ENCODE results near the gene CFAP74. TPM values are rescaled to one million over a fixed set of nuclear protein-coding genes. Genes with fewer than 3 reads are reported as not detected.

Gene CFAP74
- total RNA-seq, 2 experiments from 2014 or later = not detected

DNA sequence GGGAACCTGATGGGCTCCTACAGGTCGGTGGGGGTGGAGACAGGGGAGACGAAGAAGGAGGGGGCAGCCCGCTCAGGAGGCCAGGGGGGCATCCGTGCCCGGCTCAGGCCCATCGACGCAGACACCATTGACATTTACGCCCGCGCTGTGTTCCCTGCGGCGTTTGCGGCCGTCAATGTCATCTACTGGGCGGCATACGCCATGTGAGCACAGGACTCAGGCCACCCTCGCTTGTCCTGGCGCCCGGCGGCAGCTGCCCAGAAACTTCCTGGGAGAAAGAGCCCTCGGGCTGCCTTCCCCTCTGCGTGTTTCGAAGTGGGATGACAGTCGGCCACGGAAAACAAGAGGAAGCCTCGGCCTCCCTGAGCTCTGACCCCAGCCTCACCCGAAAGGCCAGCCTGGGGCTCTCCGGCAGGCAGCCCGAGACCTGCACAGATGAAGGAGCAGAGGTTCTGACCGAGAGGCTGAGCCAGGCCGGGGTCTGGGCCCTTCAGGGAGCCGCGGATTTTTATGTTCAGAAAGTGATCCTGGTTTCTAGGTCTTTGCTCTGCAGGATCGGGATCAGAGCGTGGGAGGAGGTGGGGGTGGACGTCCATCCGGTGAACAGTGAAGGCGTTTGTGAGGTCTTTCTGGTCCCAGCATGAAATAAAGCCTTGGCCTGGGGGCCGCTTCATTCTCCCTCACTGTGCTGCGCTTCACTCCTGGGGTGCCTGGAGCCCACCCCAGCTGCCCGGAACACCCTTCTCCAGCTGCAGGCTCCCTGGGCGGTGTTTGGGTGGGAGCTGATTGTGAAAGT, 26.7 kb upstream of the CFAP74 start:
- H3K4me3 ChIP-seq (ENCODE audit: low read length) = no peak overlapping the region
- H3K27me3 ChIP-seq (ENCODE audit: control insufficient read depth in 1 of 2, insufficient read depth in 2 of 2, low read length in 2 of 2) = peaks cover 0 to under 1% of the 10 kb centered on the region in 2 experiments
- TF ChIP-seq, protein P1, sequence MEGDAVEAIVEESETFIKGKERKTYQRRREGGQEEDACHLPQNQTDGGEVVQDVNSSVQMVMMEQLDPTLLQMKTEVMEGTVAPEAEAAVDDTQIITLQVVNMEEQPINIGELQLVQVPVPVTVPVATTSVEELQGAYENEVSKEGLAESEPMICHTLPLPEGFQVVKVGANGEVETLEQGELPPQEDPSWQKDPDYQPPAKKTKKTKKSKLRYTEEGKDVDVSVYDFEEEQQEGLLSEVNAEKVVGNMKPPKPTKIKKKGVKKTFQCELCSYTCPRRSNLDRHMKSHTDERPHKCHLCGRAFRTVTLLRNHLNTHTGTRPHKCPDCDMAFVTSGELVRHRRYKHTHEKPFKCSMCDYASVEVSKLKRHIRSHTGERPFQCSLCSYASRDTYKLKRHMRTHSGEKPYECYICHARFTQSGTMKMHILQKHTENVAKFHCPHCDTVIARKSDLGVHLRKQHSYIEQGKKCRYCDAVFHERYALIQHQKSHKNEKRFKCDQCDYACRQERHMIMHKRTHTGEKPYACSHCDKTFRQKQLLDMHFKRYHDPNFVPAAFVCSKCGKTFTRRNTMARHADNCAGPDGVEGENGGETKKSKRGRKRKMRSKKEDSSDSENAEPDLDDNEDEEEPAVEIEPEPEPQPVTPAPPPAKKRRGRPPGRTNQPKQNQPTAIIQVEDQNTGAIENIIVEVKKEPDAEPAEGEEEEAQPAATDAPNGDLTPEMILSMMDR (IDR thresholded peaks at IDR 0.05) = no peak
- H3K36me3 ChIP-seq (ENCODE audit: insufficient read depth, low read length) = no peaks in the 10 kb centered on the region
- Mint-ChIP-seq H3K36me3 (ENCODE audit: low read depth) (no peaks in the 10 kb centered on the region), H3K27ac (no peak overlapping the region), H3K4me3 (no peak overlapping the region), H3K27me3 (peaks cover 6% of the 10 kb centered on the region), H3K4me1 (ENCODE audit: low read depth) (no peaks in the 10 kb centered on the region), H3K9me3 (no peaks in the 10 kb centered on the region)
- CTCF ChIA-PET = no interaction called here
- peaks cover 9% of the 10 kb centered on the region for H3K4me1 ChIP-seq (ENCODE audit: insufficient read depth, low read length)
- H3K27ac ChIP-seq (ENCODE audit: low read depth in 1 of 2, low read length in 2 of 2) = no peak overlapping the region
- H3K9me3 ChIP-seq (ENCODE audit: control insufficient read depth in 1 of 2, insufficient read depth in 1 of 2, low read length in 2 of 2) = peaks cover 0 to 4% of the 10 kb centered on the region in 2 experiments
- POLR2A ChIA-PET = no interaction called here
- DNase-seq = no peak
- intact Hi-C loops (cut with DNase I, micrococcal nuclease) = no loop called here
- ATAC-seq (ENCODE audit: poor library complexity) = no peak

DNA sequence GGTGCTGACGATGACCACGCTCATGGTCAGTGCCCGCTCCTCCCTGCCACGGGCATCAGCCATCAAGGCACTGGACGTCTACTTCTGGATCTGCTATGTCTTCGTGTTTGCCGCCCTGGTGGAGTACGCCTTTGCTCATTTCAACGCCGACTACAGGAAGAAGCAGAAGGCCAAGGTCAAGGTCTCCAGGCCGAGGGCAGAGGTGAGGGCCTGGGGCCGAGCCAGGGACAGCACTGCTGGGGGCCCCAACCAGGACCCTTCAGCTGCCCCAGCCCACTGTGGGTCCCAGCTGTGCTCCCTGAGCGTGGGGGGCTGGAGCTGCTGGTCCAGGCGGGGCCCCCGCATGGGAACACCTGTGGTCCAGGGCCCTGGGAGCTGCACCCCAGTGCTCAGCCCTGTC, 26.0 kb upstream of the CFAP74 start:
- no peak overlapping the region for H3K4me3 Mint-ChIP-seq
- CTCF ChIA-PET = no interaction called here
- no peaks in the 10 kb centered on the region for H3K9me3 Mint-ChIP-seq
- no peaks in the 10 kb centered on the region for H3K4me1 Mint-ChIP-seq (ENCODE audit: low read depth)
- ATAC-seq (ENCODE audit: poor library complexity) (no peak), DNase-seq (peak in 1 of 14 experiments; percentile 12)
- POLR2A ChIA-PET = no interaction called here
- Histone ChIP-seq H3K9me3 (ENCODE audit: control insufficient read depth in 1 of 2, insufficient read depth in 1 of 2, low read length in 2 of 2) (peaks cover 0 to 11% of the 10 kb centered on the region in 2 experiments), H3K4me3 (ENCODE audit: low read length) (no peak overlapping the region), H3K27me3 (ENCODE audit: control insufficient read depth in 1 of 2, insufficient read depth in 2 of 2, low read length in 2 of 2) (peaks cover 0 to 3% of the 10 kb centered on the region in 2 experiments), H3K27ac (ENCODE audit: low read depth in 1 of 2, low read length in 2 of 2) (no peak overlapping the region), H3K36me3 (ENCODE audit: insufficient read depth, low read length) (no peaks in the 10 kb centered on the region), H3K4me1 (ENCODE audit: insufficient read depth, low read length) (peaks cover 14% of the 10 kb centered on the region)
- intact Hi-C loops (cut with DNase I, micrococcal nuclease) = no loop called here
- TF ChIP-seq, protein P1 (IDR thresholded peaks at IDR 0.05) = no peak
- H3K27ac Mint-ChIP-seq = no peak overlapping the region
- H3K36me3 Mint-ChIP-seq (ENCODE audit: low read depth) = no peaks in the 10 kb centered on the region
- peaks cover 6% of the 10 kb centered on the region for H3K27me3 Mint-ChIP-seq

DNA sequence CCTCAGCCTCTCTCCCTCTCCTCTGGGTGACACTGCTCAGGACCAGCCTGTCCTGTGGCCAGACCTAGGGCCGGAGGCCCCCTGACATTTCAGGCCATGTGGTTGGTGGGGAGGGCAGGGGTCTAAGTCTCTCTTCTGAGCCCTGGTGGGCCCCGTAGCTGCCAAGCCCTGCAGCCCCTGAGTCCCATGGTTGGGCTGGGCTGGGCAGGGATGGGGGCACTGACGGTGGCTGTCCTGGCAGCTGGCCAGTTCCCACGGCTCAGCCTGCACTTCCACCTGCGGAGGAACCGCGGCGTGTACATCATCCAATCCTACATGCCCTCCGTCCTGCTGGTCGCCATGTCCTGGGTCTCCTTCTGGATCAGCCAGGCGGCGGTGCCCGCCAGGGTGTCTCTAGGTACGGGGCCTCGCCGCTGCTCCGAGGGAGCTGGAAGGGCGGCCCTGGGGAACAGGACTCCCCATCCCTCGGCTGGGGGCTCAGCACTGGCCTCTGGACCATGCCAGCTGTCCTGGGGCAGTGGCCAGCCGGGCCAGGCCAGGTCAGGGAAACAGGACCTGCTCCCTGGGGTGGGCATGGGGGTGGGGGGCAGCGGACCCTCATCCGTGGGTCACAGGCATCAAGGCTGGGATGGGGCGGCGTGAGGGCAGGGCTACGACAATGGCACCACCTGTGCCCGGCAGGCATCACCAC, 25.4 kb upstream of the CFAP74 start:
- Histone ChIP-seq H3K27me3 (ENCODE audit: control insufficient read depth in 1 of 2, insufficient read depth in 2 of 2, low read length in 2 of 2) (peaks cover 0 to 9% of the 10 kb centered on the region in 2 experiments), H3K36me3 (ENCODE audit: insufficient read depth, low read length) (no peaks in the 10 kb centered on the region), H3K9me3 (ENCODE audit: control insufficient read depth in 1 of 2, insufficient read depth in 1 of 2, low read length in 2 of 2) (peaks cover 0 to 17% of the 10 kb centered on the region in 2 experiments), H3K27ac (ENCODE audit: low read depth in 1 of 2, low read length in 2 of 2) (no peak overlapping the region), H3K4me1 (ENCODE audit: insufficient read depth, low read length) (peaks cover 14% of the 10 kb centered on the region), H3K4me3 (ENCODE audit: low read length) (no peak overlapping the region)
- H3K36me3 Mint-ChIP-seq (ENCODE audit: low read depth) = no peaks in the 10 kb centered on the region
- ChIA-PET CTCF (no interaction called here), POLR2A (no interaction called here)
- intact Hi-C loops (cut with DNase I, micrococcal nuclease) = no loop called here
- H3K27ac Mint-ChIP-seq = no peak overlapping the region
- H3K4me3 Mint-ChIP-seq = no peak overlapping the region
- ATAC-seq (ENCODE audit: poor library complexity) (no peak), DNase-seq (peak in 1 of 14 experiments; percentile 9)
- no peaks in the 10 kb centered on the region for H3K4me1 Mint-ChIP-seq (ENCODE audit: low read depth)
- H3K9me3 Mint-ChIP-seq = no peaks in the 10 kb centered on the region
- TF ChIP-seq, protein P1 (IDR thresholded peaks at IDR 0.05) = no peak
- H3K27me3 Mint-ChIP-seq = peaks cover 7% of the 10 kb centered on the region
